Stimulated activated naive CD8-positive, alpha-beta T cell treated with anti-CD3 and anti-CD28 coated beads, Interleukin-15, Interleukin-2, amounts not matched to agents 100 U/mL and 50 U/mL, for 24 hours (primary cell): ENCODE measurements around the gene JARID2.

Experiments
- ATAC-seq: fragments of 150-1000 bp; cut with Tn5 transposase; one replicate; pipeline ENCODE4 v1.10.0; 2021
- DNase-seq: peaks from one replicate; pipeline ENCODE4 v3.0.0; 2021

Gene JARID2

GRCh38 chr6:15245361-15246216, at the start of gene JARID2:
Gene JARID2, plus strand, starts transcription at chr6:15246069. Its CDS starts 471 bp downstream, at chr6:15246540.
- peak; percentile 97 for DNase-seq
- ATAC-seq = peak; percentile 62

DNA sequence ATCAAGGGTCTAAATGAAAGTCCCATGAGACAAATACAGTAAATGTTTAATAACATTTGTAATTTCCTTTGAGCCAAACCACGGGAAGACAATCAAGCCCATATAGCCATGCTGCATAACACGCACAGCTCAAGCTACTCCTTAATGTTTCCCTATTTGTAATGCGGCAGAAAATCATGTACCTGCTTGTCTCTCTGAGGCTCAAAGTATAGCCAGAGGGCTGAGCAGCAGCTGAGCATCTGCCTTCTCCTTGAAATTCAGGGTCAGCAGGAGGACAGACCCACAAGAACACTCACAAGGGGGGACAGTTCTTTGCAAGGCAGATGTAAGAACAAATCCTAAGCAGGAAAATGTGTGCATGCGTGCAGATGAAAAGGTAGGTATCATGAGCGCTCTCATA, 45.8 kb upstream of the JARID2 start:
- no peak for ATAC-seq
- no peak for DNase-seq

GRCh38 chr6:15205321-15205720, 40.5 kb upstream of the JARID2 start:
- no peak for DNase-seq
- no peak for ATAC-seq

GRCh38 chr6:15206887-15207286, 39.0 kb upstream of the JARID2 start:
- ATAC-seq (no peak), DNase-seq (no peak)

- ATAC-seq (no peak), DNase-seq (no peak)
Measured at GRCh38 chr6:15207923-15208322, 37.9 kb upstream of the JARID2 start.

- no peak for DNase-seq
- ATAC-seq = no peak
Measured at GRCh38 chr6:15213838-15214400, 31.9 kb upstream of the JARID2 start.

GRCh38 chr6:15218401-15218800, 27.5 kb upstream of the JARID2 start:
- ATAC-seq (no peak), DNase-seq (no peak)

- ATAC-seq (no peak), DNase-seq (no peak)
Measured at GRCh38 chr6:15220062-15220461, 25.8 kb upstream of the JARID2 start.

DNA sequence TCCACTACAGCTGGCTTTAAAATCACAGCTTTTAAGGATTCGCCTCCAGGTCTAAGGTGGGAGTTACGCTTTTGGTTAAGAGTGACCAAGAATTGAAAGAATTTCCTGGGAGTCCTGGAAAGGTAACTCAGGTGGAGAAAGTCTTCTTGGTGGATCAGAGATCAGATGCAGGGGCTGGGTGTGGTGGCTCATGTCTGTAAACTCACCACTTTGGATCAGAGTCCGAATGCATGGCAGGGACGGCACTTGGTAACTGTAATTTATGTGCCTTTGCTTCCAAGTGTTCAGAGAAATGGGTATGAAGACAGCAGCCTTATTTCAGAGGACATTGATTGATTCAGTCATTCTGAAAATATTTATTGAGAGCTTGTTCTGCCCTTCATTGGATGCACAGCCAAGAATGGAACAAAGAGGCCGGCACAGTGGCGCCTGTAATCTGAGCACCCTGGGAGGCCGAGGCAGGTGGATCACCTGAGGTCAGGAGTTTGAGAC, 18.0 kb upstream of the JARID2 start:
- no peak for DNase-seq
- no peak for ATAC-seq

DNA sequence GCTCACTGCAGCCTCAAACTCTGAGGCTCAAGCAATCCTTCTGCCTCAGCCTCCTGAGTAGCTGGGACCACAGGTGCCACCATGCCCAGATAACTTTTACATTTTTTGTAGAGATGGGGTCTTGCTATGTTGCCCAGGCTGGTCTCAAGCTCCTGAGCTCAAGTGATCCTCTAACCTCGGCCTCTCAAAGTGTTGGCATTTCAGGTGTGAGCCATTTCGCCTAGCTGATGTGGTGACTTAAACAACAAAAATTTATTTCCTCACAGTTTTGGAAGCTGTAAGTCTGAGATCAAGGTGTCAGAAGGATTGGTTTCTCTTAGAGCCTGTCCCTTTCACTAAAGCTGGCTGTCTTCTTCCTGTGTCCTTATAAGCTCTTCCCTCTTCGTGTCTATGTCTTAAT, 15.0 kb upstream of the JARID2 start:
- ATAC-seq = no peak
- DNase-seq = no peak

DNA sequence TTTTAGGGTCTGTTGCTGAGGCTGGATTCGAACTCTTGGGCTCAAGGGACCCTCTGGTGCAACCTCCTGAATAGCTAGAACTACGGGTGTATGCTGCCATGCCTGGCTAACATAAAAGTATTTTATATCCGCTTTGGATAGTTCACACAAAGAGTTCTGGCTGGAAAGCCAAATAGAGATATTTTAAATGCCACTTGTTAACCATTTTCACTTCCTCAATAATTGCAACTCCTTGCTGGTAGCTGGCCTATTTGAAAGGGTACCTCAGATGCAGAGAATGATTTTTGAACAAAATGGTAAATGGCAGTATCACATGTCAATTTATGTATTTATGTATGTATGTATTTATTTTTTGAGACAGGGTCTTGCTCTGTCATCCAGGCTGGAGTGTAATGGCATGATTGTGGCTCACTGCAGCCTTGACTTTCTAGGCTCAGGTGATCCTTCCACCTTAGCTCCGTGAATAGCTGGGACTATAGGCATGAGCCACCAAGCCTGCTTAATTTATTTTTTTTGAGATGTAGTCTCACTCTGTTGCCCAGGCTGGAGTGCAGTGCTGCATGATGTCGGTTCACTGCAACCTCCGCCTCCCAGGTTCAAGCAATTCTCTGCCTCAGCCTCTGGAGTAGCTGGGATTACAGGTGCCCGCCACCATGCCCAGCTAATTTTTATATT, 12.9 kb upstream of the JARID2 start:
- ATAC-seq (no peak), DNase-seq (no peak)

DNA sequence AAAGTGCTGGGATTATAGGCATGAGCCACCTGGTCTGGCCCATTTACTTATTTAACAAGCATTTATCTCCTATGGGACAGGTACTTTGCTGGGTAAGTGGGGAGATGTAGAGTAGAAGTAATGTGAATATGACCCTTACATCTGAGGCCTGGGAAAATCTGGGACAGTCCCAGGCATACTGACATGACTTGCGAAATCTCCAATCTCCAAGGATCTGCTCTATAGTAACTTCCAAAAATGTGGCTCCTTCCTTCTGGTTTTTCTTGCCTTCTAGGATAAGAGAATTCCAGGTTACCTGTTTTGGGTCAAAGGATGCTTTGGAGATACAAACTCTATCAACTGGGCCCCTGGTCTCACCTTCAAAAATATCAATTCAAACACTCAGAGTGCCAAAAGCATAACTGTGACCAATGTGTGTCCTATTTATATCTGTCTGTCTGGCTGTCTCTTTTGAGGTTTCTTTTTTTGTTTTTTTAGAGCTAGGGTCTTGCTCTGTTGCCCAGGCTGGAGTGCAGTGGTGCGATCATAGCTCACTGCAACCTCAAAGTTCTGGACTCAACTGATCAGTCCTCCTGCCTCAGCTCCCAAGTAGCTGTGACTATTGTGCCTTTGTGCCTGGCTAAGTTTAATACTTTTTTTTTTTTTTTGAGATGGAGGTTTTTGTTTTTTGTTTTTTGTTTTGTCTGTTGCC, 11.7 kb upstream of the JARID2 start:
- no peak for ATAC-seq

DNA sequence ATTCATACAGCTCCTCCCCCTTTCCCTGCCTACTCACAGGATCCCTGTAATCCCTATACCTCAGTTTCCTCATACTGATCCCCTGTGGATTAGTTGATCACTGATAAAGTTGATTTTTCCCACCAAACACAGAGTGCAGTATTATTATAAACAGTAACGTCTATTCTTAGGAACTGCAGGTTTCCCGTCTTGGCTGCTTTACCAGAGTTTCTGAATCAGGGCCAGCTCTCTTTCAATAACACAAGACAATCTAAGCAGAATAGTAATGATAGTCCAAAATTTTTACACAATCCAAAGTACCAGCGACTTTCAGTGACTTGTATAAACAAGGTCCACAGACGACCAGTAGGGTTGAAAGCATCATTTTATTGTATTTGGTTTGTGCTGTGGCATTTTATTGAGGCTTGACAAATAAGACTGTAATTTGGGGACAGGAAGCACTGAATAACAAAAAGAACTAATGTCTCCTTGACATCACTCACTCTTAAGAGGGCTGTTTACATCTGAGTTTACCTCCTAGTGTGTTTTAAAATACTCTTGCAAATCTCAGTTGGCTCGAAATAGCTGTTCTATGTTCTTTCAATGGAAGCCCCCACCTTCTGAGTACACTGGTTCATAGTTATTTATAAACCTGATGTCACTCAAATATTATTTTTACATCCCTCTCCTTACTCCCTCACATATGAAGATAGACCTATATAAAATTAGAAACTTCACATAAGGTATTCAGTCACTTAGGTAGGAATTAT, 6.1 kb upstream of the JARID2 start:
- no peak for ATAC-seq
- DNase-seq = no peak

More for the DNA sequence above, 11.7 kb upstream of the JARID2 start:
- DNase-seq = no peak

- no peak for ATAC-seq
- DNase-seq = no peak
Measured at GRCh38 chr6:15242503-15242902, 3.4 kb upstream of the JARID2 start.

DNA sequence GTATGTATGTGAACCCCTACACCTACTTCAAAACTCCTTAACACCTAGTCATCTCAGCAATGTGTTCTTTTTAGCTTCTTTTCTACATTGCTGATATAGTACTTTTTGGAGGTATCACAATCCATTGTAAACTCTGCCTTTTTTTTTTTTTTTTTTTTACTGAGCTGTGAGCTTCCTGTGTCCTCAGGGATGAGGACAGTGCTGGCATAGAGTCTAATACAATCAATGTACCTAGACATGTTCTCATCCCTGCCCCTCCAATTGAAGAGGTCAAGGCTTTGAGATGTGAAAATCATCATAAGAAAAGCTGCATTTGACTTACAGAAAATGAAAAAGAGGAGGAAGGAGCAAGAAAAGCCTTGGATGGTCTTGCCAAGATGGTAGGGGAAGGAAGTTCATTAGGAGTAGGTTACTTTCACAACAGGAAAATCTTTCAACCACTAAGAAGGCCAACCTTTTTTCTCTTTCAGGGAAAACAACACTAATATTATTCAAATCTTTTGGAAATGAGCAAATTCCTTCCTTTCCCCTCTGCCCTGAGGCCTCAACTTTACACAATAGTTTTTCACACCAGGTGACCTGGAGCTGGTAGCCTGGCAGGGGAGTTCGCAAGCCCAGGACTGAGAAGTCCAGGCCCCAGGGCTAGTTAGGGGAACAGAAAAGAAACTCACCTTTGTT, 2.8 kb upstream of the JARID2 start:
- no peak for DNase-seq
- ATAC-seq = no peak

GRCh38 chr6:15243910-15244619, 1.8 kb upstream of the JARID2 start:
- DNase-seq (no peak), ATAC-seq (no peak)

- ATAC-seq = peak; percentile 6
- DNase-seq = peak; percentile 64
Measured at GRCh38 chr6:15244620-15245360, 1.1 kb upstream of the JARID2 start.

DNA sequence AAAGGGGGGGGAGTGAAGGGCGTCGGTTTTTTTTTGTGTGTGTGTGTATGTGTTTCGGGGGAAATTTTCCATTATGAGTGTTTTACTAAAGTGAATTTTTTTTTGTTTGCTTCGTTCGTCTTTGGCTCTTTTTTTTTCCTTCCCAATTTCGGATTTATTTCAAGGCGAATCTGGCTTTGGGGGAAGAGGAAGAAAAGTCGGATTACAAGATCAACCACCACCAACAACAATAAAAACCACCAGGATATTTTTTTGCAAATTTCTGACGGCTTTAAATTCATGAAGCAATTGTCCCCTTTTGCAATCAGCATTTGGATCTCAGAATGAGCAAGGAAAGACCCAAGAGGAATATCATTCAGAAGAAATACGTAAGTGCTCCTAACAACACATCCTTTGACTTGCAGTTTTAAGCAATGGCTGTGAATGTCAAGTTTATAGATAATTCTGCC, 372 bp downstream of the JARID2 start:
- no peak for DNase-seq
- ATAC-seq = no peak

- no peak for DNase-seq
- no peak for ATAC-seq
Measured at GRCh38 chr6:15246666-15247499, 1.0 kb downstream of the JARID2 start.
